HG02642 (cell line): ENCODE data around the gene FOXO3.

Experiments
- ATAC-seq: cut with Tn5 transposase; IDR thresholded peaks from one replicate; pipeline ENCODE4 v1.9.1; 2021; ENCODE audit warnings: mild to moderate bottlenecking; ENCODE audit not compliant: unreplicated experiment, poor library complexity

The FOXO3 gene

DNA sequence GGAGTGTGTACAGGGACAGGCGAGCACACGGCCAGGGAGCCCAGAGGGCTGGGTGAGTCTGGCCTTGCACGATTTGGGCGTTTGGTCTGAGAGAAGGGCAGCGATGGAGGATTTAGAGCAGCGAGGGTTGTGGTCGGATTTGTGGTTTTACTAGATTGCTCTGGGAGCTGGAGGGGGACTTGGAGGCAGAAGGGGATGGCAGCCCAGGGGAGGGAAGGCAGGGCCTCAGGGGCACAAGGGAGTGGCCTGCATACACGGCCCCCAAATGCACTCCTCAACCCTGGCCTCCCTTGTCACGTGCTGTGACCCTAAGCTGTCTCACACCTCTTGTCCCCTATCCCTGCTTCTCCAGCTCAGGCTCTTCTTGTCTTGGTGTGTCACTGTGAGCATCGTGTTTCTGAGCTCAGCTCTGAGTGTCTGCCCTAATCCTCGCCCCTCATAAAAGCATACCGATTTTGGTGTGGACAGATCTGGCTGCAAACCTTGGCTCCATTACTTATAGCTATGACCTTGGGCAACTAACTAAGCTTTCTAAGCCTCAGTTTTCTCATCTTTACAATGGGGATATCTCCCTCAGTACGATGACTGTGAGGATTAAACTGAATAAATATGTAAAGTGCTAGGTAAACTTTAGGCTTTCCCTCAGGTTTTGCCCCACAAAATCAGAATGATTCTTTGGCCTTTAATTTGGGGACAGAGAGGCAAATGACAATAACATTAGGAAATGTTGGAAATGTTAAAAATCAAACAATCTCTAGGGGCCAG, 167.4 kb downstream of the FOXO3 start:
- ATAC-seq, result no peak

DNA sequence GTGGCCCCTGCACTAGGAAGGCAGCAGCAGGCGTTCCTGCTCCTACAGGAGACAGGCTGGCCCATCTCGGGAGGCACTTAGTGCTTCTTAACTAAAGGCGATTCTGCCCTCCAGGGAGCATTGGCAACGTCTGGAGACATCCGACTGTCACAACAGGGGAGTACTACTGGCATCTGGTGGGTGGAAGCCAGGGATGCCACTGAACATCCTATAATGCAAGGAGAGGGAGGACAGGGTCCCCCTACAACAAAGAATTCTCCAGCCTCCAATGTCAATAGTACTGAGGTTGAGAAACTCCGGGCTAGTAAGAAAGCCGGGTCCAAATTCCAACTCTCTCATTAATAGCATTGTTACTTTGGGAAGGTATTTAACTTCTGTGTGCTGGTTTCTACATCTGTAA, 168.1 kb downstream of the FOXO3 start:
- no peak for ATAC-seq

DNA sequence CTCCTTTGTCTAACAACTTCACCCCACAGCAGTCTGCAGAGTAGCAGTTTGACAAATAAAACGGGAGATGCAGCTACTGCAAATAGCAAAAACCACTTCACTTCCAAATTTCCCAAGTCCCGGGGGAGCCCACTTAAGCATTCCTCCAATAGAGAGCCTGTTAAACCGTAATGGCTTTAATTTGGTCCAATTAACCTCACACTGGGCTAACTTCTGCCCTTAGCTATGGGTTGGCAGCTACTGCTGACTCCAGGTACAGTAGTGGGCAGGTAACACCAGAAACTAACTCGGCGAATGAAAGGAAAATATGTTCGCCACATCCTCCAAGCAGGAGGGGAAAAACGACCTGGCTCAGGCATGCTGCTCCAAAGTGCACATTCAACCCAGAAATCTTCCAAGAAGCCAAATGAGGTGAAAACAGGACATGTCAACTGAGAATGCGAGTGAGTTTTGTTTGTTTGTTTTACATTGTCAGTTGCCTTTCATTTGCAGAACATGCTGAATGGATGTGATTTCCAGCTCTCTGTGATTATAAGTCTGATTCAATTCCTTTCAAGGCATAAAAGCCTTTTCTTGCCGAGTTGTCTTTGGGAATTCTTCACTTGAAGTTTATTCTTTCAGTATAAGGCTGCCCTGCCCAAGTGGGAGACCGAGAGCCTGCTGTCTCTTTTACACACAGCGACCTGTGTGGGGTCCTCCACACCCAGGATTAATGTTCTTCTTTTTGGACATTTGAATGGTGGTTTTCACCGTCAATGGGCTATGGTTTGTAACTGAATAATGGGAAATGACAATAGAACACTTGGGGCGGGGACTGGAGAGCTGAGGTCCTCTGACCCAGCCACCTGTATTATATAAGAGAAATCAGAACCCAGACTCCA, 170.2 kb downstream of the FOXO3 start:
- no peak for ATAC-seq

DNA sequence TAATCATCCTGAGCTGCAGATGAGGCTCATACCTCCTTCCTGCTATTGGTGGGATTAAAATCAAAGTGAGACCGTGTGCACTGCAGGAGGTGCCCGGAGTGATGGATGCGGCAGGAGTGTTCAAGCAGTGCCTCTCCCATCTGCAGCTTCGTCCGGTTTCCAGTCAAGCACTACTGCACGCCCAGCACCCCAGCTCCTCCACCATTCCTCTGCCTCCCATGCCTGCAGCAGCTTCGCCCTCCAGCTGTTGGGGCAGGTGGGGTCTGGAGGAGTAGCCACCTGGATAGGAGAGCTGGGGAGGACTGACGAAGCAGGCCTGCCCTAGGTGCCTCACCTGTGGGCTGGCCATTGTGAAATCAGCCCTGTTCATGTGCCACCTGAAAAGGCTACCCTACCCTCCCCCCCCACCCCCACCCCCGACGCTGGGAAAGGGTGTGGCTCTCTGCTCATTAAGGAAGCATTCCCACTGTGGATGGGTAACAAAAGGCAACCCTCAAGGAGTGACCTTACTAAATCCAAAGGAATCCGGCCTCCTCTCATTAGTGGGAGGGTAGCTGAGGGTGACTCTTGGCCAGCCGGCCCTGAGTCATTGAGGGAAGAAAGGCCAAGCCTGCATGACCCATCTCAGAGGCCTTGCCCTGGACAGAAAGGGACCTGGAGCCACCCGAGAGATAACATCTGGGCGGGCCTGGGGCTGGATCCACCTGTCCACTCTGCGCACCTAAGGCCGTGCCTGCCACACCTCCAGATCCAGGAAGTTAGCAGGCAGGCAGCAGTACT, 171.6 kb downstream of the FOXO3 start:
- ATAC-seq, result no peak

DNA sequence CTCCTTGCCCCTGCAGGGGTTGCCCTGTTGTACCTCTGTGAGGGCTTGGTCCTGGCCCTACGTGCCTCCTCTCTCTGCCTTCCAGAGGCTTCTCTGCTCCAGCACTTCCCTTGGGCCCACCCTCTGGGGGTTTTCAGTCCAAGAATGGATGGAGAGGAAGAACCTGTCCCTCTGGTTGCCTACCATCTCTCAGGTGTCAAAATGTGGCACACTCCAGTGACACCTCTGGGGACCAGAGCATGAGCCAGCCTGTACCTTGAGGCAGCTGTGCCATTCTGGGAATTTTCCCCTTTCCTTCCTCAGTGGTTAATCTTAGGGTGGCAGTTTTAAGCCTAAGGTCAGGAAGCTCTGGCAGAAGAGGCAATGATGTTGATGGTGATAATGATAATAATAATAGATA, 172.3 kb downstream of the FOXO3 start:
- ATAC-seq, result no peak

DNA sequence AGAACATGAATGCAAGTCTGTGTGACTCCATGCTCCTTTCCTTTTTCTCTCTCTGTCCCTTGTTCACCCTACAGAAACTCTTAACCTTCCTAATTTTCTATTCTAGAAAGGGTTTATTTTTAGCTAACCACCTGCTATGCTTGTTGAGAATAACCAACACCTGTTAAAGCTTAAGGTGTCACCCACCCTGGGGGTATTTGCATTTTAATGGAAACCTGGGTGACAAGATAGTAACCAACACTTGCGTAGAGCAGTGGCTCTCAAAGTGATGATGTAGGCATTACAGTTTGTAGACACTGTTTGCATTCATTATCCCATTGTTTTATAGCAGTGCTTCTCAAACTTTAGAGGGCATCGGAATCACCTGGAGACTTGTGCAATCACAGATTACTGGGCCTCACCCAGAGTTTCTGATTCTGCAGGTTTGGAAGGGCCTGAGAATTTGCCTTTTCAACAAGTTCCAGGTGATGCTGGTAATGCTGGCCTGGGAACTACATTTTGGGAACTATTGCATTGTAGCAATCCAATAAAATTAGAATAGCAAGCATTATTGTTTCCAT, 173.1 kb downstream of the FOXO3 start:
- no peak for ATAC-seq
